GM18907 (cell line): ENCODE results near the gene TRPV4.

Source experiments
- ATAC-seq: cut with Tn5 transposase; IDR thresholded peaks from one replicate; pipeline ENCODE4 v1.9.1; 2021; ENCODE audit warnings: mild to moderate bottlenecking, moderate library complexity; ENCODE audit not compliant: unreplicated experiment

Gene TRPV4

GRCh38 chr12:109829667-109830066, 3.5 kb downstream of the TRPV4 start:
- ATAC-seq = no peak

- no peak for ATAC-seq
Observed at GRCh38 chr12:109828754-109829511, 4.3 kb downstream of the TRPV4 start.

GRCh38 chr12:109827566-109828550, 5.3 kb downstream of the TRPV4 start:
- ATAC-seq = no peak

- ATAC-seq = no peak
Observed at GRCh38 chr12:109827080-109827479, 6.1 kb downstream of the TRPV4 start.

GRCh38 chr12:109824731-109825130, 8.5 kb downstream of the TRPV4 start:
- no peak for ATAC-seq

GRCh38 chr12:109822951-109823411, 10.2 kb downstream of the TRPV4 start:
- ATAC-seq = no peak

- ATAC-seq = no peak
Observed at GRCh38 chr12:109822416-109822815, 10.8 kb downstream of the TRPV4 start.

- no peak for ATAC-seq
Observed at GRCh38 chr12:109821968-109822367, 11.2 kb downstream of the TRPV4 start.

- no peak for ATAC-seq
Observed at GRCh38 chr12:109820816-109821381, 12.3 kb downstream of the TRPV4 start.

- ATAC-seq = no peak
Observed at GRCh38 chr12:109818905-109819500, 14.2 kb downstream of the TRPV4 start.

- no peak for ATAC-seq
Observed at GRCh38 chr12:109818253-109818652, 14.9 kb downstream of the TRPV4 start.

- ATAC-seq = no peak
Observed at GRCh38 chr12:109817627-109818231, 15.5 kb downstream of the TRPV4 start.

GRCh38 chr12:109816870-109817269, 16.3 kb downstream of the TRPV4 start:
- no peak for ATAC-seq

GRCh38 chr12:109815757-109816617, 17.2 kb downstream of the TRPV4 start:
- no peak for ATAC-seq

GRCh38 chr12:109815225-109815624, 18.0 kb downstream of the TRPV4 start:
- ATAC-seq = no peak

- ATAC-seq = no peak
Observed at GRCh38 chr12:109814600-109815150, 18.5 kb downstream of the TRPV4 start.

GRCh38 chr12:109813810-109814416, 19.3 kb downstream of the TRPV4 start:
- no peak for ATAC-seq

GRCh38 chr12:109811624-109811995, 21.6 kb downstream of the TRPV4 start:
- ATAC-seq = no peak
